Activated B cell treated with CpG ODN at 0.5 μM for 24 hours (primary cell): ENCODE measurements around the gene STK17A. TPM values are rescaled to one million over a fixed set of nuclear protein-coding genes. Genes with fewer than 3 reads are reported as not detected.
A peak's percentile ranks its signal among the peaks of the same experiment; 100 is the strongest.

Source experiments
- ATAC-seq: fragments of 200-7000 bp; cut with Tn5 transposase; one replicate; pipeline ENCODE4 v1.10.0; 2021; ENCODE audit warnings: low read depth, mild to moderate bottlenecking, moderate library complexity
- CTCF ChIA-PET: fragments of 350-600 bp; sonication (Branson Sonifier 250); formaldehyde crosslinking; loops from one replicate; lab custom pipeline; 2021; ENCODE audit warnings: antibody characterized with exemption; lab: Charles Lee
- POLR2A ChIA-PET: fragments of 350-600 bp; sonication (Branson Sonifier 250); formaldehyde crosslinking; loops from one replicate; lab custom pipeline; 2021; ENCODE audit warnings: antibody characterized with exemption; lab: Charles Lee
- DNase-seq: peaks from one replicate; pipeline ENCODE4 v3.0.0; 2022
- H3K27ac Mint-ChIP-seq: one replicate; pipeline ENCODE4 v1.8.0; 2020; ENCODE audit warnings: mixed read lengths
- H3K27me3 Mint-ChIP-seq: one replicate; pipeline ENCODE4 v1.8.0; 2021; ENCODE audit warnings: mixed read lengths
- H3K36me3 Mint-ChIP-seq: one replicate; pipeline ENCODE4 v1.8.0; 2021; ENCODE audit warnings: low read depth, mixed read lengths
- H3K4me1 Mint-ChIP-seq: one replicate; pipeline ENCODE4 v1.8.0; 2021; ENCODE audit warnings: mixed read lengths
- H3K4me3 Mint-ChIP-seq: one replicate; pipeline ENCODE4 v1.8.0; 2020; ENCODE audit warnings: mild to moderate bottlenecking, mixed read lengths
- H3K9me3 Mint-ChIP-seq: one replicate; pipeline ENCODE4 v1.8.0; 2020; ENCODE audit warnings: mixed read lengths
- intact Hi-C: fragments of 100-400 bp; cut with micrococcal nuclease; formaldehyde crosslinking; loops from one replicate; pipeline ENCODE4 v1.15.1; 2024
- total RNA-seq: library from RNA; stranded (reverse); gene quantifications from 2 replicates; pipeline ENCODE4 v1.2.3, GENCODE V29; 2022
- TF ChIP-seq, protein P1 (sequence below): fragments of 200-600 bp; IDR thresholded peaks from one replicate; pipeline ENCODE4 v1.8.0; 2022; ENCODE audit warnings: antibody characterized with exemption, mild to moderate bottlenecking

STK17A gene
- total RNA-seq, 1 donor from 2014 or later, result 68.6 TPM

- ATAC-seq, result no peak
- TF ChIP-seq, protein P1, sequence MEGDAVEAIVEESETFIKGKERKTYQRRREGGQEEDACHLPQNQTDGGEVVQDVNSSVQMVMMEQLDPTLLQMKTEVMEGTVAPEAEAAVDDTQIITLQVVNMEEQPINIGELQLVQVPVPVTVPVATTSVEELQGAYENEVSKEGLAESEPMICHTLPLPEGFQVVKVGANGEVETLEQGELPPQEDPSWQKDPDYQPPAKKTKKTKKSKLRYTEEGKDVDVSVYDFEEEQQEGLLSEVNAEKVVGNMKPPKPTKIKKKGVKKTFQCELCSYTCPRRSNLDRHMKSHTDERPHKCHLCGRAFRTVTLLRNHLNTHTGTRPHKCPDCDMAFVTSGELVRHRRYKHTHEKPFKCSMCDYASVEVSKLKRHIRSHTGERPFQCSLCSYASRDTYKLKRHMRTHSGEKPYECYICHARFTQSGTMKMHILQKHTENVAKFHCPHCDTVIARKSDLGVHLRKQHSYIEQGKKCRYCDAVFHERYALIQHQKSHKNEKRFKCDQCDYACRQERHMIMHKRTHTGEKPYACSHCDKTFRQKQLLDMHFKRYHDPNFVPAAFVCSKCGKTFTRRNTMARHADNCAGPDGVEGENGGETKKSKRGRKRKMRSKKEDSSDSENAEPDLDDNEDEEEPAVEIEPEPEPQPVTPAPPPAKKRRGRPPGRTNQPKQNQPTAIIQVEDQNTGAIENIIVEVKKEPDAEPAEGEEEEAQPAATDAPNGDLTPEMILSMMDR, result no peak
- ChIA-PET CTCF (interaction anchor here (0.8 kb wide), 1 partner anchor 71 kb away, joined by 3 read pairs; the partner anchor contains the start of gene STK17A), POLR2A (interaction anchor here (0.8 to 1.3 kb wide), 2 partner anchors 20 to 71 kb away, joined by 6 read pairs; partner anchors contain the start of gene STK17A)
- intact Hi-C loops, result no loop called here
- Mint-ChIP-seq H3K9me3 (peaks cover 2% of the 10 kb centered on the region), H3K27me3 (no peaks in the 10 kb centered on the region), H3K27ac (peak overlapping the region; percentile 33), H3K36me3 (peaks cover 34% of the 10 kb centered on the region), H3K4me3 (no peak overlapping the region), H3K4me1 (peaks cover 72% of the 10 kb centered on the region)
- DNase-seq, result no peak
Observed at GRCh38 chr7:43653466-43653865, 70.6 kb downstream of the STK17A start.

GRCh38 chr7:43653891-43654504, 71.1 kb downstream of the STK17A start:
- ATAC-seq (no peak), DNase-seq (no peak)
- H3K4me1 Mint-ChIP-seq, result peaks cover 72% of the 10 kb centered on the region
- POLR2A ChIA-PET, result interaction anchor here (0.8 to 1.3 kb wide), 2 partner anchors 20 to 71 kb away, joined by 6 read pairs; partner anchors contain the start of gene STK17A
- intact Hi-C loops, result loop anchor here (1.0 kb wide), 1 partner anchor 10 kb away; no protein-coding TSS in a partner anchor
- TF ChIP-seq, protein P1, result no peak
- CTCF ChIA-PET, result interaction anchor here (0.8 kb wide), 1 partner anchor 71 kb away, joined by 3 read pairs; the partner anchor contains the start of gene STK17A
- peak overlapping the region; percentile 33 for H3K27ac Mint-ChIP-seq
- H3K27me3 Mint-ChIP-seq, result no peaks in the 10 kb centered on the region
- no peak overlapping the region for H3K4me3 Mint-ChIP-seq
- peaks cover 40% of the 10 kb centered on the region for H3K36me3 Mint-ChIP-seq
- H3K9me3 Mint-ChIP-seq, result peaks cover 2% of the 10 kb centered on the region

DNA sequence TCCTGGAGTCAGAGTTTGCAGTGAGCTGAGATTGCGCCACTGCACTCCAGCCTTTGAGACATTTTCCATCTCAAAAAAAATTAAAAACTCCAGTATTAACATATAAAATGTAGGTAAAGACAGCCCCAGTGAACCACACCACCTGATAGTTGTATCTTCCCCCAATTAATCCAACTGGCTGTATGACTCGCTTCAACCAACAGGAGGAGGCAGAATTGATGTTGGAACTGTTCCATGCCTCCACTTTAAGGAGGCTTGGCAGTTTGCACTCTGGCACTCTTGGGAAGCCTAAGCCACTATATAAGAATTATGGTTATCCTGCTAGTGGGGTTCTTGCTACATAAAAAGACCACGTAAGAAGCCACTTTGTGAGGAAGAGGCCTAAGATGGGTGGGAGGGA, 72.7 kb downstream of the STK17A start:
- Mint-ChIP-seq H3K9me3 (peaks cover 2% of the 10 kb centered on the region), H3K4me1 (peaks cover 69% of the 10 kb centered on the region), H3K27me3 (no peaks in the 10 kb centered on the region), H3K27ac (no peak overlapping the region), H3K36me3 (peaks cover 40% of the 10 kb centered on the region), H3K4me3 (no peak overlapping the region)
- TF ChIP-seq, protein P1, result no peak
- intact Hi-C loops, result no loop called here
- ATAC-seq (no peak), DNase-seq (no peak)
- ChIA-PET POLR2A (interaction anchor here (0.6 to 1.7 kb wide), 3 partner anchors 68 to 736 kb away, joined by 3 to 4 read pairs (median 3); partner anchors contain the start of gene STK17A), CTCF (no interaction called here)

GRCh38 chr7:43656997-43657396, 74.1 kb downstream of the STK17A start:
- no peaks in the 10 kb centered on the region for H3K9me3 Mint-ChIP-seq
- DNase-seq (no peak), ATAC-seq (no peak)
- ChIA-PET CTCF (interaction anchor here (1.2 kb wide), 1 partner anchor 74 kb away, joined by 6 read pairs; the partner anchor contains the start of gene STK17A), POLR2A (interaction anchor here (0.6 to 1.7 kb wide), 2 partner anchors 74 to 645 kb away, joined by 4 read pairs; partner anchors contain the start of gene STK17A)
- TF ChIP-seq, protein P1, result no peak
- H3K36me3 Mint-ChIP-seq, result peaks cover 43% of the 10 kb centered on the region
- peaks cover 60% of the 10 kb centered on the region for H3K4me1 Mint-ChIP-seq
- intact Hi-C loops, result no loop called here
- H3K4me3 Mint-ChIP-seq, result no peak overlapping the region
- no peaks in the 10 kb centered on the region for H3K27me3 Mint-ChIP-seq
- H3K27ac Mint-ChIP-seq, result no peak overlapping the region
